ENCODE measurements around the gene AP3B1. TPM values are rescaled to one million over a fixed set of nuclear protein-coding genes. Genes with fewer than 3 reads are reported as not detected.
"Not testable (repeated sequence)": the region's sequence is repeated elsewhere in the genome, so short reads cannot be mapped to it uniquely, and the experiment has no call there.

AP3B1 gene
- polyA plus RNA-seq, 3 donors, result 20.3 to 39.8 (median 24.9) TPM

GRCh38 chr5:78203815-78204214 is 90.7 kb downstream of the AP3B1 start:
- Mint-ChIP-seq H3K4me1 (no peaks in the 10 kb centered on the region), H3K4me3 (no peak overlapping the region), H3K9me3 (peaks cover 0 to 7% (median 0%) of the 10 kb centered on the region in 7 donors), H3K27me3 (ENCODE audit: low read depth in 3 of 3) (no peaks in the 10 kb centered on the region), H3K36me3 (peaks cover 49 to 64% of the 10 kb centered on the region in 2 donors), H3K27ac (no peak overlapping the region)
- Histone ChIP-seq H3K36me3 (replicated peaks in 1 of 2; ENCODE audit: control insufficient read depth in 1 of 2, insufficient read depth in 2 of 2, low read length in 2 of 2) (peaks cover 44 to 87% of the 10 kb centered on the region in 2 donors), H3K4me2 (replicated peaks; ENCODE audit: extremely low read depth, low read length, poor library complexity, severe bottlenecking) (no peak overlapping the region), H3K4me3 (replicated peaks in 1 of 3; ENCODE audit: low read depth in 2 of 3, low read length in 3 of 3) (no peak overlapping the region), H3K9ac (ENCODE audit: insufficient read depth, low read length, poor library complexity, severe bottlenecking) (no peak overlapping the region), H3K27me3 (ENCODE audit: control insufficient read depth in 2 of 2, insufficient read depth in 2 of 2, low read length in 2 of 2) (no peaks in the 10 kb centered on the region), H3K27ac (ENCODE audit: low read depth in 1 of 2, low read length in 2 of 2) (no peak overlapping the region), H3K9me3 (replicated peaks in 1 of 2; ENCODE audit: control insufficient read depth in 1 of 2, insufficient read depth in 1 of 2, low read length in 2 of 2) (peaks cover 0 to 5% of the 10 kb centered on the region in 2 donors), H3K79me2 (ENCODE audit: insufficient read depth, low read length) (no peaks in the 10 kb centered on the region), H2AFZ (ENCODE audit: insufficient read depth, low read depth, low read length, poor library complexity, severe bottlenecking) (no peak overlapping the region), H3K4me1 (ENCODE audit: control insufficient read depth in 1 of 2, insufficient read depth in 2 of 2, low read length in 2 of 2) (no peaks in the 10 kb centered on the region), H4K20me1 (ENCODE audit: insufficient read depth, low read length) (no peaks in the 10 kb centered on the region)
- no CpG with 5 or more reads among the region's 2 CpGs for WGBS (ENCODE audit: insufficient coverage)
- TF ChIP-seq CTCF (IDR thresholded peaks at IDR 0.05), result no peak
- no peak for DNase-seq
- intact Hi-C loops (cut with micrococcal nuclease), result no loop called here

DNA sequence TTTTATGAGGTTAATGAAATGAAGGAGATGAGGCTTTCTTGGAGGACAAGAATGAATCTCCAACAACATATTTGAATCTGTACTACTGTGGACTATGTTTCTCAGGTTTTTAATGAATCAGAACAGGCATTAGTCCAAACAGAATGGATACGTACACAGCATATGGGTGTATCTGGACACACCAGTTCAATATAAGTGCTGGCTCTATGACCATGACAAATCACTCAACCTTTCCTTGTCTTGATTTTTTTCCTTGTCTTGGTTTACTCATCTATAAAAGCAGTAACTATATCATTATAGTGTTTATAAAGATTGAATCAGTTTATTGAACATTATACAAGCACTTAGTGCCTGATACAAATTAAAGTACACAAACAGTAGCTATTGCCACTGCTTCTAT is 104.1 kb downstream of the AP3B1 start:
- no peak overlapping the region for H3K9ac ChIP-seq (ENCODE audit: insufficient read depth, low read length, poor library complexity, severe bottlenecking)
- H3K27ac Mint-ChIP-seq, result no peak overlapping the region
- no peaks in the 10 kb centered on the region for H3K4me1 ChIP-seq (ENCODE audit: control insufficient read depth in 1 of 2, insufficient read depth in 2 of 2, low read length in 2 of 2)
- no peaks in the 10 kb centered on the region for H3K9me3 ChIP-seq (replicated peaks in 1 of 2; ENCODE audit: control insufficient read depth in 1 of 2, insufficient read depth in 1 of 2, low read length in 2 of 2)
- no peak overlapping the region for H3K4me3 ChIP-seq (replicated peaks in 1 of 3; ENCODE audit: low read depth in 2 of 3, low read length in 3 of 3)
- no peak overlapping the region for H2AFZ ChIP-seq (ENCODE audit: insufficient read depth, low read depth, low read length, poor library complexity, severe bottlenecking)
- peaks cover 15% of the 10 kb centered on the region for H4K20me1 ChIP-seq (ENCODE audit: insufficient read depth, low read length)
- intact Hi-C loops (cut with micrococcal nuclease), result no loop called here
- no peak overlapping the region for H3K4me3 Mint-ChIP-seq
- peaks cover 0 to 1% (median 0%) of the 10 kb centered on the region in 3 donors for H3K27me3 Mint-ChIP-seq (ENCODE audit: low read depth in 3 of 3)
- peaks cover 16 to 28% of the 10 kb centered on the region in 2 donors for H3K36me3 Mint-ChIP-seq
- WGBS (ENCODE audit: insufficient coverage), result no CpG with 5 or more reads among the region's 1 CpG
- peaks cover 0 to 4% (median 2%) of the 10 kb centered on the region in 7 donors for H3K9me3 Mint-ChIP-seq
- H3K27me3 ChIP-seq (ENCODE audit: control insufficient read depth in 2 of 2, insufficient read depth in 2 of 2, low read length in 2 of 2), result no peaks in the 10 kb centered on the region
- no peak overlapping the region for H3K4me2 ChIP-seq (replicated peaks; ENCODE audit: extremely low read depth, low read length, poor library complexity, severe bottlenecking)
- H3K27ac ChIP-seq (ENCODE audit: low read depth in 1 of 2, low read length in 2 of 2), result peak overlapping the region in 1 of 2 donors; percentile 4
- TF ChIP-seq CTCF (IDR thresholded peaks at IDR 0.05), result no peak
- no peaks in the 10 kb centered on the region for H3K4me1 Mint-ChIP-seq
- DNase-seq, result no peak
- H3K36me3 ChIP-seq (replicated peaks in 1 of 2; ENCODE audit: control insufficient read depth in 1 of 2, insufficient read depth in 2 of 2, low read length in 2 of 2), result peaks cover 0 to 31% of the 10 kb centered on the region in 2 donors
- H3K79me2 ChIP-seq (ENCODE audit: insufficient read depth, low read length), result no peaks in the 10 kb centered on the region

GRCh38 chr5:78188681-78189080 is 105.8 kb downstream of the AP3B1 start:
- H2AFZ ChIP-seq (ENCODE audit: insufficient read depth, low read depth, low read length, poor library complexity, severe bottlenecking); H3K9me3 Mint-ChIP-seq; H3K79me2 ChIP-seq (ENCODE audit: insufficient read depth, low read length); H3K27ac ChIP-seq (ENCODE audit: low read depth in 1 of 2, low read length in 2 of 2); H3K27me3 ChIP-seq (ENCODE audit: control insufficient read depth in 2 of 2, insufficient read depth in 2 of 2, low read length in 2 of 2); H3K4me3 Mint-ChIP-seq; H3K9ac ChIP-seq (ENCODE audit: insufficient read depth, low read length, poor library complexity, severe bottlenecking); intact Hi-C loops (cut with micrococcal nuclease); H3K4me2 ChIP-seq (replicated peaks; ENCODE audit: extremely low read depth, low read length, poor library complexity, severe bottlenecking); H3K4me1 ChIP-seq (ENCODE audit: control insufficient read depth in 1 of 2, insufficient read depth in 2 of 2, low read length in 2 of 2); H3K27ac Mint-ChIP-seq; H3K4me3 ChIP-seq (replicated peaks in 1 of 3; ENCODE audit: low read depth in 2 of 3, low read length in 3 of 3); H3K9me3 ChIP-seq (replicated peaks in 1 of 2; ENCODE audit: control insufficient read depth in 1 of 2, insufficient read depth in 1 of 2, low read length in 2 of 2); H3K4me1 Mint-ChIP-seq; H3K27me3 Mint-ChIP-seq (ENCODE audit: low read depth in 3 of 3); DNase-seq: not testable (repeated sequence)
- Histone ChIP-seq H3K36me3 (replicated peaks in 1 of 2; ENCODE audit: control insufficient read depth in 1 of 2, insufficient read depth in 2 of 2, low read length in 2 of 2) (peaks cover 0 to 28% of the 10 kb centered on the region in 2 donors), H4K20me1 (ENCODE audit: insufficient read depth, low read length) (peaks cover 23% of the 10 kb centered on the region)
- H3K36me3 Mint-ChIP-seq, result peaks cover 16 to 28% of the 10 kb centered on the region in 2 donors
- WGBS (ENCODE audit: insufficient coverage), result no CpG with 5 or more reads among the region's 4 CpGs
